GM12875 (cell line): ENCODE data around the gene CENPO.
"Not testable (repeated sequence)": the region's sequence is repeated elsewhere in the genome, so short reads cannot be mapped to it uniquely, and the experiment has no call there.

Experiments
- H3K4me3 ChIP-seq: one replicate; pipeline ENCODE4 v1.5.1; 2011; ENCODE audit warnings: low read depth, low read length, control low read depth
- CTCF ChIP-seq: IDR thresholded peaks from 2 replicates; pipeline ENCODE4 v1.5.1; 2011; ENCODE audit warnings: low read depth, mild to moderate bottlenecking, control low read depth, inconsistent platforms, low read length, moderate library complexity, borderline replicate concordance; ENCODE audit not compliant: insufficient read depth

The CENPO gene

GRCh38 chr2:24833821-24834732 lies 40.9 kb downstream of the CENPO start:
- no peak overlapping the region for H3K4me3 ChIP-seq
- no peak for TF ChIP-seq CTCF

GRCh38 chr2:24834733-24835395 lies 41.6 kb downstream of the CENPO start:
- H3K4me3 ChIP-seq: no peak overlapping the region
- no peak for TF ChIP-seq CTCF

GRCh38 chr2:24835411-24835810 lies 42.2 kb downstream of the CENPO start:
- not testable (repeated sequence) for H3K4me3 ChIP-seq

GRCh38 chr2:24836206-24836605 lies 43.0 kb downstream of the CENPO start:
- no peak for TF ChIP-seq CTCF
- no peak overlapping the region for H3K4me3 ChIP-seq

GRCh38 chr2:24836706-24837105 lies 43.5 kb downstream of the CENPO start:
- no peak for TF ChIP-seq CTCF
- H3K4me3 ChIP-seq: no peak overlapping the region

GRCh38 chr2:24837996-24838513 lies 44.8 kb downstream of the CENPO start:
- TF ChIP-seq CTCF: no peak
- no peak overlapping the region for H3K4me3 ChIP-seq

- no peak for TF ChIP-seq CTCF
- H3K4me3 ChIP-seq: no peak overlapping the region
Measured at GRCh38 chr2:24838541-24838940, 45.3 kb downstream of the CENPO start.
